Activated naive CD4-positive, alpha-beta T cell treated with anti-CD3 and anti-CD28 coated beads, Interleukin-2, amount 50 U/mL, for 24 hours (primary cell): ENCODE results near the gene MMP1.

Experiments
- H3K27ac Mint-ChIP-seq: one replicate; pipeline ENCODE4 v1.8.0; 2021; ENCODE audit warnings: mild to moderate bottlenecking, mixed read lengths
- H3K27me3 Mint-ChIP-seq: one replicate; pipeline ENCODE4 v1.8.0; 2021; ENCODE audit warnings: mixed read lengths
- H3K36me3 Mint-ChIP-seq: one replicate; pipeline ENCODE4 v1.8.0; 2021; ENCODE audit warnings: mixed read lengths
- H3K4me1 Mint-ChIP-seq: one replicate; pipeline ENCODE4 v1.8.0; 2021; ENCODE audit warnings: mixed read lengths
- H3K4me3 Mint-ChIP-seq: one replicate; pipeline ENCODE4 v1.8.0; 2021; ENCODE audit warnings: mild to moderate bottlenecking, mixed read lengths
- H3K9me3 Mint-ChIP-seq: one replicate; pipeline ENCODE4 v1.8.0; 2021; ENCODE audit warnings: mixed read lengths

Gene MMP1

GRCh38 chr11:102784380-102784779 is 13.6 kb downstream of the MMP1 start:
- Mint-ChIP-seq H3K27ac (no peak overlapping the region), H3K36me3 (no peaks in the 10 kb centered on the region), H3K9me3 (no peaks in the 10 kb centered on the region), H3K27me3 (peaks cover 11% of the 10 kb centered on the region), H3K4me1 (no peaks in the 10 kb centered on the region), H3K4me3 (no peak overlapping the region)

- peaks cover 11% of the 10 kb centered on the region for H3K27me3 Mint-ChIP-seq
- no peak overlapping the region for H3K27ac Mint-ChIP-seq
- no peak overlapping the region for H3K4me3 Mint-ChIP-seq
- no peaks in the 10 kb centered on the region for H3K9me3 Mint-ChIP-seq
- no peaks in the 10 kb centered on the region for H3K36me3 Mint-ChIP-seq
- no peaks in the 10 kb centered on the region for H3K4me1 Mint-ChIP-seq
These were observed 14.2 kb downstream of the MMP1 start for GRCh38 chr11:102783720-102784119.

- no peak overlapping the region for H3K27ac Mint-ChIP-seq
- H3K27me3 Mint-ChIP-seq, result peaks cover 13% of the 10 kb centered on the region
- no peak overlapping the region for H3K4me3 Mint-ChIP-seq
- H3K9me3 Mint-ChIP-seq, result no peaks in the 10 kb centered on the region
- H3K4me1 Mint-ChIP-seq, result no peaks in the 10 kb centered on the region
- H3K36me3 Mint-ChIP-seq, result no peaks in the 10 kb centered on the region
These were observed 14.9 kb downstream of the MMP1 start for GRCh38 chr11:102783016-102783415.

- Mint-ChIP-seq H3K9me3 (no peaks in the 10 kb centered on the region), H3K27ac (no peak overlapping the region), H3K36me3 (no peaks in the 10 kb centered on the region), H3K4me3 (no peak overlapping the region), H3K27me3 (peaks cover 13% of the 10 kb centered on the region), H3K4me1 (no peaks in the 10 kb centered on the region)
These were observed 16.3 kb downstream of the MMP1 start for GRCh38 chr11:102781676-102782075.

- Mint-ChIP-seq H3K27ac (no peak within 1 kb of the TSS), H3K36me3 (no peaks in the 10 kb centered on the region), H3K9me3 (no peaks in the 10 kb centered on the region), H3K4me3 (no peak within 1 kb of the TSS), H3K4me1 (no peaks in the 10 kb centered on the region), H3K27me3 (peaks cover 13% of the 10 kb centered on the region)
These were observed 17.5 kb downstream of the MMP1 start, which contains the start of gene MMP10 for GRCh38 chr11:102780491-102780918. TSS of gene MMP10 (minus strand) at chr11:102780628. CDS start at chr11:102780591, 37 bp downstream.

GRCh38 chr11:102776454-102776853 is 21.5 kb downstream of the MMP1 start:
- H3K27ac Mint-ChIP-seq, result no peak overlapping the region
- H3K27me3 Mint-ChIP-seq, result peaks cover 13% of the 10 kb centered on the region
- H3K4me3 Mint-ChIP-seq, result no peak overlapping the region
- no peaks in the 10 kb centered on the region for H3K9me3 Mint-ChIP-seq
- no peaks in the 10 kb centered on the region for H3K36me3 Mint-ChIP-seq
- H3K4me1 Mint-ChIP-seq, result no peaks in the 10 kb centered on the region

GRCh38 chr11:102773386-102773785 is 24.6 kb downstream of the MMP1 start:
- H3K27me3 Mint-ChIP-seq, result peaks cover 10% of the 10 kb centered on the region
- no peaks in the 10 kb centered on the region for H3K36me3 Mint-ChIP-seq
- H3K9me3 Mint-ChIP-seq, result no peaks in the 10 kb centered on the region
- H3K4me1 Mint-ChIP-seq, result no peaks in the 10 kb centered on the region
- H3K4me3 Mint-ChIP-seq, result no peak overlapping the region
- H3K27ac Mint-ChIP-seq, result no peak overlapping the region

GRCh38 chr11:102771351-102771750 is 26.6 kb downstream of the MMP1 start:
- Mint-ChIP-seq H3K36me3 (no peaks in the 10 kb centered on the region), H3K27me3 (peaks cover 10% of the 10 kb centered on the region), H3K9me3 (no peaks in the 10 kb centered on the region), H3K27ac (no peak overlapping the region), H3K4me3 (no peak overlapping the region), H3K4me1 (no peaks in the 10 kb centered on the region)

GRCh38 chr11:102770191-102770590 is 27.8 kb downstream of the MMP1 start:
- Mint-ChIP-seq H3K27me3 (peaks cover 10% of the 10 kb centered on the region), H3K27ac (no peak overlapping the region), H3K9me3 (no peaks in the 10 kb centered on the region), H3K4me1 (no peaks in the 10 kb centered on the region), H3K4me3 (no peak overlapping the region), H3K36me3 (no peaks in the 10 kb centered on the region)

GRCh38 chr11:102767800-102768199 is 30.2 kb downstream of the MMP1 start:
- Mint-ChIP-seq H3K9me3 (no peaks in the 10 kb centered on the region), H3K27me3 (peaks cover 6% of the 10 kb centered on the region), H3K4me1 (no peaks in the 10 kb centered on the region), H3K4me3 (no peak overlapping the region), H3K27ac (no peak overlapping the region), H3K36me3 (no peaks in the 10 kb centered on the region)

GRCh38 chr11:102763440-102763839 is 34.5 kb downstream of the MMP1 start:
- Mint-ChIP-seq H3K36me3 (no peaks in the 10 kb centered on the region), H3K27ac (no peak overlapping the region), H3K27me3 (peaks cover 1% of the 10 kb centered on the region), H3K4me1 (no peaks in the 10 kb centered on the region), H3K4me3 (no peak overlapping the region), H3K9me3 (no peaks in the 10 kb centered on the region)

- Mint-ChIP-seq H3K9me3 (no peaks in the 10 kb centered on the region), H3K4me1 (no peaks in the 10 kb centered on the region), H3K36me3 (no peaks in the 10 kb centered on the region), H3K27ac (no peak overlapping the region), H3K4me3 (no peak overlapping the region), H3K27me3 (peaks cover 6% of the 10 kb centered on the region)
These were observed 35.6 kb downstream of the MMP1 start for GRCh38 chr11:102762361-102762767.

GRCh38 chr11:102761646-102762238 is 36.2 kb downstream of the MMP1 start:
- H3K27me3 Mint-ChIP-seq, result peaks cover 12% of the 10 kb centered on the region
- no peaks in the 10 kb centered on the region for H3K4me1 Mint-ChIP-seq
- H3K36me3 Mint-ChIP-seq, result no peaks in the 10 kb centered on the region
- H3K9me3 Mint-ChIP-seq, result no peaks in the 10 kb centered on the region
- no peak overlapping the region for H3K4me3 Mint-ChIP-seq
- no peak overlapping the region for H3K27ac Mint-ChIP-seq

- no peak overlapping the region for H3K27ac Mint-ChIP-seq
- peaks cover 12% of the 10 kb centered on the region for H3K27me3 Mint-ChIP-seq
- no peak overlapping the region for H3K4me3 Mint-ChIP-seq
- H3K4me1 Mint-ChIP-seq, result no peaks in the 10 kb centered on the region
- no peaks in the 10 kb centered on the region for H3K36me3 Mint-ChIP-seq
- no peaks in the 10 kb centered on the region for H3K9me3 Mint-ChIP-seq
These were observed 37.5 kb downstream of the MMP1 start for GRCh38 chr11:102760344-102761035.

- Mint-ChIP-seq H3K27ac (no peak overlapping the region), H3K4me3 (no peak overlapping the region), H3K36me3 (no peaks in the 10 kb centered on the region), H3K9me3 (no peaks in the 10 kb centered on the region), H3K4me1 (no peaks in the 10 kb centered on the region), H3K27me3 (peaks cover 15% of the 10 kb centered on the region)
These were observed 40.0 kb downstream of the MMP1 start for GRCh38 chr11:102757823-102758549.

GRCh38 chr11:102753267-102753666 is 44.7 kb downstream of the MMP1 start:
- Mint-ChIP-seq H3K4me1 (no peaks in the 10 kb centered on the region), H3K9me3 (peaks cover 6% of the 10 kb centered on the region), H3K27me3 (peaks cover 21% of the 10 kb centered on the region), H3K4me3 (no peak overlapping the region), H3K36me3 (no peaks in the 10 kb centered on the region), H3K27ac (no peak overlapping the region)
